ENCODE measurements around the gene FBXW11.

DNA sequence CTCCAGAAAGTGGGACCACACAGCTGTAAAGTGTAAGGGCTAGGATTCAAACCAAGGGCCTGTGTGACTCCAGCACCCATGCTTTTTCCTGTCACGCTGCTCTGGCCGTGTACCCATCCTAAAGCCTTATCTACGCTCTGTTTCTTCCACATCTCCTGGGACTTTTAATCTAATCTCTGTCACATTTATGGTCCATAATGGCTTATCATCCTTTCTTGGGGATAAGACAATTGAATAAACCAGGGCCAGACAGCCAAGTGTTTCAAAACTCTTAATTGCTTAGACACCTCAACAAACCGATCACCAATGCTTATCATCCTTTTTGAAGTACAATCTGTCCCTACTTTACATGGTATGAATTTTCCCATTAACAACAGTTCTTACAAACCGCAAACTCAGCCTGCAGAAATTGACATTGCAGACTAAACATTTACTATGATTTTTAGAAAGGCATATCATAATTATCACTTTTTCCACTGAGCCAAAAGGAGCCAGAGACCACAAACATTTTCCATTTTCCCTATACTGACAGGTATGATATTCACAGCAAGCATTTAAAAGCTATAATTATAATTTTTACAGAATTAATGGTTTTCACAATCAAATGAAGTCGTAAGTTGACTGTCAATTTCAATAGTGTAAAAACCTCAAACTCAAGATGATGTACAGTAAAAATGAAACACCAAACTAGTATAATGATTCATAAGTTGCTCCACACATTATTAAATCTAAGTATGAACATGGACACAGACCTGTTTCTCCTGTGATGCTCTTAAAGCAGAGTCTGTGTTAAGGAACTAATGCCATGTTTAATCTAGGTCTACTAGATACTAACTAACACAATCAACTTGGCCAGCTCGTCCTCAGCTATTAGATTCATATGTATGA is 99.5 kb downstream of the FBXW11 start:
- TF ChIP-seq POLR2A (IDR thresholded peaks at IDR 0.05; ENCODE audit: low read length): no peak
- no peak for TF ChIP-seq GATA1 (IDR thresholded peaks at IDR 0.05; ENCODE audit: low read depth, low read length)

Data from erythroblast (primary cell).